Stimulated activated CD4-positive, alpha-beta T cell treated with anti-CD3 and anti-CD28 coated beads, Interleukin-4, amount 100 ng/mL, for 48 hours (primary cell): ENCODE measurements around the gene INTS6.

ENCODE experiments used
- DNase-seq, 2 donors: peaks; one replicate each; pipeline ENCODE4 v3.0.0-alpha.2; 2020; ENCODE audit warnings: low read depth in 2 of 2

Gene INTS6

GRCh38 chr13:51342706-51343105 is 110.1 kb downstream of the INTS6 start:
- DNase-seq, result no peak

- DNase-seq, result no peak
Observed at GRCh38 chr13:51341791-51342190, 111.0 kb downstream of the INTS6 start.

- DNase-seq, result no peak
Observed at GRCh38 chr13:51341232-51341631, 111.6 kb downstream of the INTS6 start.

GRCh38 chr13:51339952-51340732 is 112.7 kb downstream of the INTS6 start:
- DNase-seq, result no peak

- DNase-seq, result no peak
Observed at GRCh38 chr13:51339354-51339753, 113.5 kb downstream of the INTS6 start, which contains the start of gene SERPINE3. Gene SERPINE3, plus strand, starts transcription at chr13:51339691. Its CDS starts 1,401 bp downstream, at chr13:51341092.

GRCh38 chr13:51336746-51337145 is 116.1 kb downstream of the INTS6 start:
- DNase-seq, result no peak

- DNase-seq, result no peak
Observed at GRCh38 chr13:51333826-51334225, 119.0 kb downstream of the INTS6 start.

GRCh38 chr13:51333421-51333820 is 119.4 kb downstream of the INTS6 start:
- DNase-seq, result no peak

GRCh38 chr13:51332566-51333361 is 120.1 kb downstream of the INTS6 start:
- no peak for DNase-seq

- DNase-seq, result no peak
Observed at GRCh38 chr13:51331354-51331861, 121.4 kb downstream of the INTS6 start.

- DNase-seq, result no peak
Observed at GRCh38 chr13:51330791-51331190, 122.0 kb downstream of the INTS6 start.

- no peak for DNase-seq
Observed at GRCh38 chr13:51329606-51330005, 123.2 kb downstream of the INTS6 start.

GRCh38 chr13:51328488-51328887 is 124.3 kb downstream of the INTS6 start:
- no peak for DNase-seq

- no peak for DNase-seq
Observed at GRCh38 chr13:51327961-51328360, 124.9 kb downstream of the INTS6 start.

- DNase-seq, result no peak
Observed at GRCh38 chr13:51326777-51327176, 126.1 kb downstream of the INTS6 start.

GRCh38 chr13:51325837-51326236 is 127.0 kb downstream of the INTS6 start:
- no peak for DNase-seq

- no peak for DNase-seq
Observed at GRCh38 chr13:51324714-51325420, 128.0 kb downstream of the INTS6 start.

- no peak for DNase-seq
Observed at GRCh38 chr13:51323824-51324511, 128.9 kb downstream of the INTS6 start.

- DNase-seq, result no peak
Observed at GRCh38 chr13:51322826-51323225, 130.0 kb downstream of the INTS6 start.

GRCh38 chr13:51321836-51322235 is 131.0 kb downstream of the INTS6 start:
- no peak for DNase-seq

- no peak for DNase-seq
Observed at GRCh38 chr13:51318876-51319275, 134.0 kb downstream of the INTS6 start.

- DNase-seq, result no peak
Observed at GRCh38 chr13:51318015-51318414, 134.8 kb downstream of the INTS6 start.
